Mesothelial cell of epicardium (in vitro differentiated cells): Measurements from ENCODE around the gene MTERF2. TPM values are rescaled to one million over a fixed set of nuclear protein-coding genes. Genes with fewer than 3 reads are reported as not detected.
"Not testable (repeated sequence)": the region's sequence is repeated elsewhere in the genome, so short reads cannot be mapped to it uniquely, and the experiment has no call there.

Experiments used
- DNase-seq, 2 experiments: peaks; one replicate each; pipeline ENCODE4 v3.0.0; 2021; ENCODE audit warnings: low spot score in 2 of 2; ENCODE audit not compliant: unreplicated experiment in 2 of 2
- H3K27ac Mint-ChIP-seq: 2 replicates; pipeline ENCODE4 v1.8.0; 2021; ENCODE audit warnings: mixed read lengths
- H3K27me3 Mint-ChIP-seq: 2 replicates; pipeline ENCODE4 v1.8.0; 2021; ENCODE audit warnings: low read depth, mixed read lengths
- H3K36me3 Mint-ChIP-seq: 2 replicates; pipeline ENCODE4 v1.8.0; 2021; ENCODE audit warnings: mixed read lengths
- H3K4me1 Mint-ChIP-seq: 2 replicates; pipeline ENCODE4 v1.8.0; 2021; ENCODE audit warnings: mixed read lengths
- H3K4me3 Mint-ChIP-seq: 2 replicates; pipeline ENCODE4 v1.8.0; 2021; ENCODE audit warnings: mild to moderate bottlenecking, moderate library complexity, mixed read lengths
- H3K9me3 Mint-ChIP-seq: 2 replicates; pipeline ENCODE4 v1.8.0; 2021; ENCODE audit warnings: mixed read lengths
- CTCF ChIP-seq: fragments of 200-600 bp; sonication (generic); IDR thresholded peaks from one replicate; pipeline ENCODE4 v1.5.0; 2021; ENCODE audit warnings: antibody characterized with exemption; ENCODE audit not compliant: unreplicated experiment
- total RNA-seq: library from RNA; stranded (reverse); gene quantifications from 3 replicates; pipeline ENCODE4 v1.2.1, GENCODE V29; 2021

The MTERF2 gene
- total RNA-seq, 1 donor from 2014 or later, result 24.5 TPM

- Mint-ChIP-seq H3K27me3 (no peaks in the 10 kb centered on the region), H3K9me3 (no peaks in the 10 kb centered on the region), H3K27ac (peak overlapping the region; percentile 17), H3K4me3 (no peak overlapping the region), H3K36me3 (no peaks in the 10 kb centered on the region), H3K4me1 (peaks cover 36% of the 10 kb centered on the region)
- no peak for DNase-seq
- no peak for TF ChIP-seq CTCF
Observed at GRCh38 chr12:107029081-107029480, 42.1 kb upstream of the MTERF2 start.

GRCh38 chr12:107027636-107028053 lies 40.7 kb upstream of the MTERF2 start:
- Mint-ChIP-seq H3K9me3 (no peaks in the 10 kb centered on the region), H3K27me3 (no peaks in the 10 kb centered on the region), H3K4me3 (no peak overlapping the region), H3K36me3 (no peaks in the 10 kb centered on the region), H3K27ac (peak overlapping the region; percentile 85), H3K4me1 (peaks cover 36% of the 10 kb centered on the region)
- no peak for TF ChIP-seq CTCF
- DNase-seq, result no peak

GRCh38 chr12:107026806-107027635 lies 40.1 kb upstream of the MTERF2 start:
- Mint-ChIP-seq H3K9me3 (no peaks in the 10 kb centered on the region), H3K36me3 (no peaks in the 10 kb centered on the region), H3K27me3 (no peaks in the 10 kb centered on the region), H3K4me1 (peaks cover 36% of the 10 kb centered on the region), H3K4me3 (no peak overlapping the region), H3K27ac (peak overlapping the region; percentile 85)
- no peak for TF ChIP-seq CTCF
- no peak for DNase-seq

- H3K36me3 Mint-ChIP-seq, DNase-seq, H3K4me3 Mint-ChIP-seq, H3K9me3 Mint-ChIP-seq, H3K27ac Mint-ChIP-seq, H3K27me3 Mint-ChIP-seq: not testable (repeated sequence)
- peaks cover 33% of the 10 kb centered on the region for H3K4me1 Mint-ChIP-seq
Observed at GRCh38 chr12:107026356-107026755, 39.4 kb upstream of the MTERF2 start.

GRCh38 chr12:107025671-107026070 lies 38.7 kb upstream of the MTERF2 start:
- no peaks in the 10 kb centered on the region for H3K9me3 Mint-ChIP-seq
- peaks cover 1% of the 10 kb centered on the region for H3K36me3 Mint-ChIP-seq
- H3K27ac Mint-ChIP-seq, result no peak overlapping the region
- H3K27me3 Mint-ChIP-seq, result no peaks in the 10 kb centered on the region
- no peak for TF ChIP-seq CTCF
- DNase-seq, result no peak
- H3K4me3 Mint-ChIP-seq, result no peak overlapping the region
- H3K4me1 Mint-ChIP-seq, result peaks cover 28% of the 10 kb centered on the region

- TF ChIP-seq CTCF, result no peak
- Mint-ChIP-seq H3K4me3 (no peak overlapping the region), H3K36me3 (peaks cover 12% of the 10 kb centered on the region), H3K27me3 (no peaks in the 10 kb centered on the region), H3K9me3 (no peaks in the 10 kb centered on the region), H3K4me1 (no peaks in the 10 kb centered on the region), H3K27ac (no peak overlapping the region)
- no peak for DNase-seq
Observed at GRCh38 chr12:107019546-107019945, 32.6 kb upstream of the MTERF2 start.
